ENCODE measurements around the gene DUS1L.

DUS1L gene

GRCh38 chr17:82112181-82112913 is 46.7 kb upstream of the DUS1L start:
- Histone ChIP-seq H3K18ac (ENCODE audit: low read length) (no peak overlapping the region), H3K4me1 (ENCODE audit: control insufficient read depth, low read depth, low read length) (peaks cover 5% of the 10 kb centered on the region), H3K56ac (ENCODE audit: low read length) (no peak overlapping the region), H3K4me3 (ENCODE audit: low read length) (no peak overlapping the region), H4K8ac (ENCODE audit: low read depth, low read length) (no peak overlapping the region), H2AK5ac (ENCODE audit: low read length) (no peak overlapping the region), H3K27me3 (ENCODE audit: insufficient read depth, low read length, poor library complexity) (no peaks in the 10 kb centered on the region), H3K36me3 (ENCODE audit: control insufficient read depth, insufficient read depth, low read length) (no peaks in the 10 kb centered on the region), H3K27ac (ENCODE audit: low read depth, low read length) (no peak overlapping the region), H3K4ac (ENCODE audit: low read depth, low read length) (no peak overlapping the region), H3K9ac (ENCODE audit: low read length) (no peak overlapping the region), H2BK15ac (replicated peaks; ENCODE audit: low read depth) (no peak overlapping the region), H3K79me2 (ENCODE audit: control insufficient read depth, insufficient read depth, low read length) (no peaks in the 10 kb centered on the region), H3K4me2 (ENCODE audit: low read length) (no peak overlapping the region), H4K5ac (ENCODE audit: low read length) (no peak overlapping the region), H2BK120ac (ENCODE audit: low read depth, low read length) (no peak overlapping the region), H3K79me1 (ENCODE audit: low read length) (no peaks in the 10 kb centered on the region), H3K23ac (ENCODE audit: low read length) (no peak overlapping the region), H2BK5ac (ENCODE audit: low read length) (no peak overlapping the region)
- DNase-seq: no peak
- WGBS (ENCODE audit: extremely low coverage, insufficient coverage, low lambda C conversion rate): no CpG with 5 or more reads among the region's 18 CpGs

- H2BK120ac ChIP-seq (ENCODE audit: low read depth, low read length): no peak overlapping the region
- no peak overlapping the region for H2AK5ac ChIP-seq (ENCODE audit: low read length)
- H3K23ac ChIP-seq (ENCODE audit: low read length): no peak overlapping the region
- no peak overlapping the region for H3K18ac ChIP-seq (ENCODE audit: low read length)
- H3K56ac ChIP-seq (ENCODE audit: low read length): no peak overlapping the region
- H2BK15ac ChIP-seq (replicated peaks; ENCODE audit: low read depth): no peak overlapping the region
- no peaks in the 10 kb centered on the region for H3K79me2 ChIP-seq (ENCODE audit: control insufficient read depth, insufficient read depth, low read length)
- no peaks in the 10 kb centered on the region for H3K36me3 ChIP-seq (ENCODE audit: control insufficient read depth, insufficient read depth, low read length)
- no peak overlapping the region for H3K4me2 ChIP-seq (ENCODE audit: low read length)
- no peak overlapping the region for H4K8ac ChIP-seq (ENCODE audit: low read depth, low read length)
- H3K4ac ChIP-seq (ENCODE audit: low read depth, low read length): no peak overlapping the region
- H3K79me1 ChIP-seq (ENCODE audit: low read length): no peaks in the 10 kb centered on the region
- no peak for DNase-seq
- H4K5ac ChIP-seq (ENCODE audit: low read length): no peak overlapping the region
- peaks cover 2% of the 10 kb centered on the region for H3K4me1 ChIP-seq (ENCODE audit: control insufficient read depth, low read depth, low read length)
- H2BK5ac ChIP-seq (ENCODE audit: low read length): no peak overlapping the region
- H3K27me3 ChIP-seq (ENCODE audit: insufficient read depth, low read length, poor library complexity): no peaks in the 10 kb centered on the region
- H3K9ac ChIP-seq (ENCODE audit: low read length): no peak overlapping the region
- no peak overlapping the region for H3K27ac ChIP-seq (ENCODE audit: low read depth, low read length)
- no peak overlapping the region for H3K4me3 ChIP-seq (ENCODE audit: low read length)
- no CpG with 5 or more reads among the region's 3 CpGs for WGBS (ENCODE audit: extremely low coverage, insufficient coverage, low lambda C conversion rate)
These were observed 44.7 kb upstream of the DUS1L start for GRCh38 chr17:82110298-82110697.

GRCh38 chr17:82108961-82109475 is 43.4 kb upstream of the DUS1L start:
- Histone ChIP-seq H3K36me3 (ENCODE audit: control insufficient read depth, insufficient read depth, low read length) (no peaks in the 10 kb centered on the region), H3K4me2 (ENCODE audit: low read length) (no peak overlapping the region), H3K27ac (ENCODE audit: low read depth, low read length) (no peak overlapping the region), H3K27me3 (ENCODE audit: insufficient read depth, low read length, poor library complexity) (no peaks in the 10 kb centered on the region), H3K4me1 (ENCODE audit: control insufficient read depth, low read depth, low read length) (peaks cover 5% of the 10 kb centered on the region), H2BK15ac (replicated peaks; ENCODE audit: low read depth) (no peak overlapping the region), H3K79me2 (ENCODE audit: control insufficient read depth, insufficient read depth, low read length) (no peaks in the 10 kb centered on the region), H3K4me3 (ENCODE audit: low read length) (no peak overlapping the region), H3K23ac (ENCODE audit: low read length) (no peak overlapping the region), H4K8ac (ENCODE audit: low read depth, low read length) (no peak overlapping the region), H2AK5ac (ENCODE audit: low read length) (no peak overlapping the region), H2BK120ac (ENCODE audit: low read depth, low read length) (no peak overlapping the region), H3K9ac (ENCODE audit: low read length) (no peak overlapping the region), H2BK5ac (ENCODE audit: low read length) (no peak overlapping the region), H4K5ac (ENCODE audit: low read length) (no peak overlapping the region), H3K79me1 (ENCODE audit: low read length) (no peaks in the 10 kb centered on the region), H3K4ac (ENCODE audit: low read depth, low read length) (no peak overlapping the region), H3K56ac (ENCODE audit: low read length) (no peak overlapping the region), H3K18ac (ENCODE audit: low read length) (no peak overlapping the region)
- no CpG with 5 or more reads among the region's 14 CpGs for WGBS (ENCODE audit: extremely low coverage, insufficient coverage, low lambda C conversion rate)
- DNase-seq: no peak

GRCh38 chr17:82108496-82108945 is 42.9 kb upstream of the DUS1L start:
- H3K23ac ChIP-seq (ENCODE audit: low read length): no peak overlapping the region
- H4K8ac ChIP-seq (ENCODE audit: low read depth, low read length): no peak overlapping the region
- H3K4me1 ChIP-seq (ENCODE audit: control insufficient read depth, low read depth, low read length): peaks cover 9% of the 10 kb centered on the region
- no peak overlapping the region for H3K56ac ChIP-seq (ENCODE audit: low read length)
- WGBS (ENCODE audit: extremely low coverage, insufficient coverage, low lambda C conversion rate): no CpG with 5 or more reads among the region's 19 CpGs
- no peaks in the 10 kb centered on the region for H3K79me2 ChIP-seq (ENCODE audit: control insufficient read depth, insufficient read depth, low read length)
- no peak overlapping the region for H4K5ac ChIP-seq (ENCODE audit: low read length)
- no peaks in the 10 kb centered on the region for H3K36me3 ChIP-seq (ENCODE audit: control insufficient read depth, insufficient read depth, low read length)
- H3K27me3 ChIP-seq (ENCODE audit: insufficient read depth, low read length, poor library complexity): no peaks in the 10 kb centered on the region
- H3K4me3 ChIP-seq (ENCODE audit: low read length): no peak overlapping the region
- no peak overlapping the region for H2BK5ac ChIP-seq (ENCODE audit: low read length)
- no peak overlapping the region for H2BK120ac ChIP-seq (ENCODE audit: low read depth, low read length)
- no peak overlapping the region for H3K27ac ChIP-seq (ENCODE audit: low read depth, low read length)
- H3K18ac ChIP-seq (ENCODE audit: low read length): no peak overlapping the region
- DNase-seq: no peak
- no peak overlapping the region for H3K4me2 ChIP-seq (ENCODE audit: low read length)
- H2AK5ac ChIP-seq (ENCODE audit: low read length): no peak overlapping the region
- no peak overlapping the region for H3K9ac ChIP-seq (ENCODE audit: low read length)
- H3K79me1 ChIP-seq (ENCODE audit: low read length): no peaks in the 10 kb centered on the region
- no peak overlapping the region for H2BK15ac ChIP-seq (replicated peaks; ENCODE audit: low read depth)
- no peak overlapping the region for H3K4ac ChIP-seq (ENCODE audit: low read depth, low read length)

GRCh38 chr17:82108038-82108437 is 42.4 kb upstream of the DUS1L start:
- no peak overlapping the region for H2BK5ac ChIP-seq (ENCODE audit: low read length)

More at GRCh38 chr17:82108038-82108437, 42.4 kb upstream of the DUS1L start:
- Histone ChIP-seq H4K5ac (ENCODE audit: low read length) (no peak overlapping the region), H3K4me2 (ENCODE audit: low read length) (no peak overlapping the region), H2BK120ac (ENCODE audit: low read depth, low read length) (no peak overlapping the region), H3K4me3 (ENCODE audit: low read length) (no peak overlapping the region), H3K4ac (ENCODE audit: low read depth, low read length) (no peak overlapping the region), H2AK5ac (ENCODE audit: low read length) (no peak overlapping the region), H3K23ac (ENCODE audit: low read length) (no peak overlapping the region), H3K56ac (ENCODE audit: low read length) (no peak overlapping the region), H3K9ac (ENCODE audit: low read length) (no peak overlapping the region), H3K4me1 (ENCODE audit: control insufficient read depth, low read depth, low read length) (peaks cover 10% of the 10 kb centered on the region), H3K79me2 (ENCODE audit: control insufficient read depth, insufficient read depth, low read length) (no peaks in the 10 kb centered on the region), H3K27ac (ENCODE audit: low read depth, low read length) (no peak overlapping the region), H3K36me3 (ENCODE audit: control insufficient read depth, insufficient read depth, low read length) (no peaks in the 10 kb centered on the region), H4K8ac (ENCODE audit: low read depth, low read length) (no peak overlapping the region), H2BK15ac (replicated peaks; ENCODE audit: low read depth) (no peak overlapping the region), H3K79me1 (ENCODE audit: low read length) (no peaks in the 10 kb centered on the region), H3K18ac (ENCODE audit: low read length) (no peak overlapping the region), H3K27me3 (ENCODE audit: insufficient read depth, low read length, poor library complexity) (no peaks in the 10 kb centered on the region)
- whole genome bisulfite sequencing (ENCODE audit: extremely low coverage, insufficient coverage, low lambda C conversion rate): no CpG with 5 or more reads among the region's 14 CpGs
- no peak for DNase-seq

Data from mesendoderm (in vitro differentiated cells).